ENCODE measurements around the gene NPTXR.

NPTXR gene

DNA sequence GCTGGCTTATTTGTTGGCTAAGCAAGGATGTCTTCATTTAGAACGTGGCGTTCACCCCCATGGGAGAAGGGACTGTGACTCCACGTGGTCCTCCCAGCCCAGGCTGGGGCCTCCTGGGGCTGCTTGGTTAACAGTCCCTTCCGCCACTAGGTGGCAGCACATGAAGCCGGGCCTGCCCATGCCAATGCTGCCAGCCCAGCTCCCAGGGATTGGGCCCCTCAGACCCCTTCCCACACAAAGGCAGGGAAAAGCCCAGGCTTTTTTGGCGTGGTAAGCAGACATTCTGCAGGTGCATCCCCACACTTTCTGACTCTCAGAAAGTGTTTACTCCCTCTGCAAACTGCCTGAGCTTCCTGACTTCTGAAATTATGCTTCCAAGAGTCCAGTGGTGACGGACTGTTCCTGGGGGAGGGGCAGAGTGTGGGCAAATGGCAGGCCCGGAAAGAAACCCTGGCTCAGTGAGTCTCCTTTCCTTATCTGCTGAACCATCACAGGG lies 25.1 kb upstream of the NPTXR start:
- TF ChIP-seq, protein P1, sequence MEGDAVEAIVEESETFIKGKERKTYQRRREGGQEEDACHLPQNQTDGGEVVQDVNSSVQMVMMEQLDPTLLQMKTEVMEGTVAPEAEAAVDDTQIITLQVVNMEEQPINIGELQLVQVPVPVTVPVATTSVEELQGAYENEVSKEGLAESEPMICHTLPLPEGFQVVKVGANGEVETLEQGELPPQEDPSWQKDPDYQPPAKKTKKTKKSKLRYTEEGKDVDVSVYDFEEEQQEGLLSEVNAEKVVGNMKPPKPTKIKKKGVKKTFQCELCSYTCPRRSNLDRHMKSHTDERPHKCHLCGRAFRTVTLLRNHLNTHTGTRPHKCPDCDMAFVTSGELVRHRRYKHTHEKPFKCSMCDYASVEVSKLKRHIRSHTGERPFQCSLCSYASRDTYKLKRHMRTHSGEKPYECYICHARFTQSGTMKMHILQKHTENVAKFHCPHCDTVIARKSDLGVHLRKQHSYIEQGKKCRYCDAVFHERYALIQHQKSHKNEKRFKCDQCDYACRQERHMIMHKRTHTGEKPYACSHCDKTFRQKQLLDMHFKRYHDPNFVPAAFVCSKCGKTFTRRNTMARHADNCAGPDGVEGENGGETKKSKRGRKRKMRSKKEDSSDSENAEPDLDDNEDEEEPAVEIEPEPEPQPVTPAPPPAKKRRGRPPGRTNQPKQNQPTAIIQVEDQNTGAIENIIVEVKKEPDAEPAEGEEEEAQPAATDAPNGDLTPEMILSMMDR (conservative IDR thresholded peaks at IDR 0.05; ENCODE audit: low read depth, low read length) = peak; percentile 93
- H3K4me3 ChIP-seq (ENCODE audit: low read length) = no peak overlapping the region
- DNase-seq (ENCODE audit: low read depth) = no peak

DNA sequence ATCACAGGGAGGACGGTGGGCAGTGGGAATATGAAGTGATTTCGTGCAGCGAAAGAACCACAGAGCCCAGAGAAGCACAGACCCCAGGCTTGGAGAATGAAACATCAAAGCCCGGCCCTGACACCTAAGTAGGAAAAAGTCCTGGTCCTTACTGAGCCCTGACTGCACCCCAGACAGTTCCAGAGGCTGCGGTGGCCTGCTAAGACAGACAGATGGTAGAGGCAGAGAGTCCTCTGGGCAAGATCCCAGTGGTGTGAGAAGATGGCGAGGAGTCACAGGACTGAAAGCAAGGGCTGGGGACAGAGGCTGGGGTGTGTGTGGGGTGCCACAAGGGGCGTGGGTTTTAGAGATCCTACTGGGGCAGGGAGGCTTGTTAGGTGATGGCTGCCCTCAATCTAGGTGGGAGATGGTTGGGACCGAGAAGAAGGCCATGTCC lies 24.5 kb upstream of the NPTXR start:
- H3K4me3 ChIP-seq (ENCODE audit: low read length) = no peak overlapping the region
- TF ChIP-seq, protein P1 (conservative IDR thresholded peaks at IDR 0.05; ENCODE audit: low read depth, low read length) = no peak
- DNase-seq (ENCODE audit: low read depth) = no peak

DNA sequence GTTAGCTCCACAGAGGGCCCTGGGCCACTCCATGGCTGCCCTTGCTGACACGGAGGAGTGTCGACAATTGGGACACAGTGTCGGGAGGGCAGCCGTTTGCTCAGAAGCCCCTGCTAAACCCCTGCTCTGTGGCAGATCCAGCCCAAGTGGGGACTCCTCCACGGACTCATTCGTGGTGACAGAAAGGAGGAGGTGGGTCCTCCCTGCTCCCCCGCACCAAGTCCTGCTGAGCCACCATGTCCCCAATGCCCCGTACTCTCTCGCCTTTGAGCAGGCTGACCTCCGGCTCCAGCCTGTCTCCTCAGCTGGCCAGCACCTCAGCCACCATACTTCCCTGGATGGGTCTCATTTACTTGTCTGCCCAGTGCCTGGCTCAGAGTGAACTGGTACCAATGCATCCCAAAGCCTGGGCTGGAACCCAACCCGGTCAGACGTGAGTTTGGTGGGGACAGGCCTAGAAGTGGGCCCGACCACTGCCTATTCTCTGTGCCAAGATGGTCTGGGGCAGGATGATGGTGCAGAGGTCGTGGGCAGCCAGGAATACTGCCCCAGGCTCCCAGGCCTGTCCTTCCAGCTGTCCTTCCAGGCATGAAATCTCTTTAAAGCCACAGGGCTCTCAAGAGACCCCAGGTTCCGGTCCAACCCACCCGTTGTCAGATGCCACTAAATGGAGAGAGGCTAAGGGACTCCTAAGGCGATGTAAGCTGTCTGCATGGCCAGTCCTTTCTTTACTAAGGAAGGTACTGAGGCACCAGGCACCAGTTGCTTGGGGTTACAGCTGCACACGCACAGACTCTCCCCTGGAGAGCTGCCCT lies 23.9 kb upstream of the NPTXR start:
- no peak for DNase-seq (ENCODE audit: low read depth)
- no peak overlapping the region for H3K4me3 ChIP-seq (ENCODE audit: low read length)
- TF ChIP-seq, protein P1 (conservative IDR thresholded peaks at IDR 0.05; ENCODE audit: low read depth, low read length) = no peak

DNA sequence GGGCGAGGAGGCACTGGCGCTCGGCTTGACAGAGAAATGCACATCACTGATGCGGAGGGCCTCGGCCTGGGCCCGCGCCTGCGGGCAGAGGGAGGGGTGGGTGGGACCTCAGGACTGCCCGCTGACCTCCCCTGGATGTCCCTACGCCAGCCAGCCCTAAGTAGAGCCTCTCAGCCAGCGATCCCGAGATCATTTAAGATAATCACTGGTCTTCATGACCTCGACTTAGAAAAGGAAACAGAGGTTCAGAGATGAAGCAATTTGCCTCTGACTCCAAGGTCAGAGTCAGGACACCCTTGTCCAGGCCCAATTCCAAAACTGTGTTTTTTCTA lies 23.3 kb upstream of the NPTXR start:
- H3K4me3 ChIP-seq (ENCODE audit: low read length) = no peak overlapping the region
- TF ChIP-seq, protein P1 (conservative IDR thresholded peaks at IDR 0.05; ENCODE audit: low read depth, low read length) = no peak
- DNase-seq (ENCODE audit: low read depth) = no peak

DNA sequence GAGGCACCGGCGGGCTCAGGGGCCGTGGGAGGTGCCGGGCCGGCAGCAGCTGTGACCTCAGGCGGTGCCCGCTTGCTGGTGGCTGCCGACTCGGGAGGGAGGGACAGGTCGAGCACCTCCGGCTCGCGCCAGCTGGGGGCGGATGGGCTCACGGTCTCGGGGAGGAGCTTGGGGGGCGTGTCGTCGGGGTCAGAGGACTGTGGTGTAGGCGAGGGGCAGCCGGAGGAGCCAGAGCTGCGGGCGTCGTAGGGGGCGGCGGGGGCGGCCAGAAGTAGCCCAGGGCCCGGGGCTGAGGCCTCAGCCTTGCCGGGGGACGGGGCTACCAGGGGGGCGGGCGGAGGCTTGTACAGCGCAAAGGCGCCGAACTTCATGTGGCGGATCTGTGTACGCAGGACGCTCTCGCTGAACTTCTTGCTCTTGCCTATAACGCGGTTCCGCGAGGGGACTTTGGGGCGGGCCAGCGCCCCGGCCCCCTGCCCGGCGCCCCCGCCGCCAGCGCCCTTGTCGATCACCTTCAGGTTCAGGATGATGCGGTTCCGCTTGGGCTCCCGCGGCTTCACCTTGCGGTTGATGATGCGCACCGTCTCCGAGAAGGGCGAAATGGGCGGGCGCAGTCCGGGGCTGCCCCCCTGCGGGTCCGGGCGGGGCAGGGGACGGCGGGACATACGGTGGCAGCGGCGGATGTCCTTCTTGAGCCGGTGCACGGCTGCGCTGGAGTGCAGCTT lies 22.7 kb upstream of the NPTXR start:
- H3K4me3 ChIP-seq (ENCODE audit: low read length) = no peak overlapping the region
- TF ChIP-seq, protein P1 (conservative IDR thresholded peaks at IDR 0.05; ENCODE audit: low read depth, low read length) = no peak
- no peak for DNase-seq (ENCODE audit: low read depth)

DNA sequence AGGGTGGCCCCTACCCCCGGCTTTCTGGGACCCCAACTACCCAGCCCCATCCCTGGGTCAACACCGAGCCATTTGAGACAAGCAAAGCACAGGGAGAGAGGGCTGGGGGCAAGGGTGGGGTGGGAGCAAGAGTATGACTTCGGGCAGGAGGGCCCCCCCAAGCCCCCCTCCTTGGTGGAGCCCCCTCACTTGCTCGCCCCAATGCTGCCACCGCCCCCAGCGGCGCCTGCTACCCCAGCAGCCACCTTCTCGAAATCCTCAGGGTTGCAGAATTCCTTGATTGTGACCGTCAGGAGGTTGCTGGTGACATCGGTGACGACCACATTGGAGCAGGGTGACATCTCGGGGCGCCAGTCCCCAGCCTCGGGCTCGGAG lies 22.2 kb upstream of the NPTXR start:
- H3K4me3 ChIP-seq (ENCODE audit: low read length) = no peak overlapping the region
- no peak for DNase-seq (ENCODE audit: low read depth)
- TF ChIP-seq, protein P1 (conservative IDR thresholded peaks at IDR 0.05; ENCODE audit: low read depth, low read length) = no peak
